GM21381 (cell line): ENCODE results near the gene ULK1.

ENCODE experiments used
- ATAC-seq: cut with Tn5 transposase; IDR thresholded peaks from one replicate; pipeline ENCODE4 v1.9.1; 2021; ENCODE audit warnings: mild to moderate bottlenecking, moderate library complexity; ENCODE audit not compliant: unreplicated experiment

Gene ULK1

DNA sequence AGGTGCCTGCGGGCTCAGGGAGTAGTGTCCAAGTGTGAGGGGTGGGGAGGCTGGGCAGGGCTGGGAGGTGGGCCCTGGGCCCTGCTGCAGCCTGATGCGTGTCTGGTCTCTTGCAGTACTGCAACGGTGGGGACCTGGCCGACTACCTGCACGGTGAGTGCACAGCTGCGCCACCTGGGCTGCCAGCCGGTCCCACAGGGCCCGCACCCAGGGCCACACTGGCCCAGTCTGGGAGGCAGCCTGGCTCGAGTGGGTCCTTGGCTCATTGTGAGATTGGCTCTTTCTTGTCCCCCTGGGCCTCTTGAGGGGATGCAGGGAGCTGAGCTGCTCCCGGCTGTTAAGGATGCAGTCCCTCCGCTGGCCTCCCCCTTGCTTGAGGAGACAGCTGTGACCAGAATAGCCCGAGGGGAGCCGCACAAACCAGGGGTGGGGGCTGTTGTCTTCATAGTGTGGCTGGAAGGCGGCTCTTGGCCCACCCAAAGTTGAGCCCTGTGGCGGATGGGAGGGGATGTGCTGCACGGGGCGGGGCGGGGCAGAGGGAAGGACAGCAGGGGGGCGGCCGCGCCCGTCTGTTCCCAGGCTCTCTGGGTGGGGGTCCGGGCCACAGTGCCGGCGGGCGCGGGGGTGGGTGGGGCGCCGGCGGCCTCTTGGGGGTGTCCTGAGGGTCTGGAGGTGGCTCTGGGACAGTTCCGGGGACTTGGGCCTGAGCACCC, 13.1 kb downstream of the ULK1 start:
- no peak for ATAC-seq

DNA sequence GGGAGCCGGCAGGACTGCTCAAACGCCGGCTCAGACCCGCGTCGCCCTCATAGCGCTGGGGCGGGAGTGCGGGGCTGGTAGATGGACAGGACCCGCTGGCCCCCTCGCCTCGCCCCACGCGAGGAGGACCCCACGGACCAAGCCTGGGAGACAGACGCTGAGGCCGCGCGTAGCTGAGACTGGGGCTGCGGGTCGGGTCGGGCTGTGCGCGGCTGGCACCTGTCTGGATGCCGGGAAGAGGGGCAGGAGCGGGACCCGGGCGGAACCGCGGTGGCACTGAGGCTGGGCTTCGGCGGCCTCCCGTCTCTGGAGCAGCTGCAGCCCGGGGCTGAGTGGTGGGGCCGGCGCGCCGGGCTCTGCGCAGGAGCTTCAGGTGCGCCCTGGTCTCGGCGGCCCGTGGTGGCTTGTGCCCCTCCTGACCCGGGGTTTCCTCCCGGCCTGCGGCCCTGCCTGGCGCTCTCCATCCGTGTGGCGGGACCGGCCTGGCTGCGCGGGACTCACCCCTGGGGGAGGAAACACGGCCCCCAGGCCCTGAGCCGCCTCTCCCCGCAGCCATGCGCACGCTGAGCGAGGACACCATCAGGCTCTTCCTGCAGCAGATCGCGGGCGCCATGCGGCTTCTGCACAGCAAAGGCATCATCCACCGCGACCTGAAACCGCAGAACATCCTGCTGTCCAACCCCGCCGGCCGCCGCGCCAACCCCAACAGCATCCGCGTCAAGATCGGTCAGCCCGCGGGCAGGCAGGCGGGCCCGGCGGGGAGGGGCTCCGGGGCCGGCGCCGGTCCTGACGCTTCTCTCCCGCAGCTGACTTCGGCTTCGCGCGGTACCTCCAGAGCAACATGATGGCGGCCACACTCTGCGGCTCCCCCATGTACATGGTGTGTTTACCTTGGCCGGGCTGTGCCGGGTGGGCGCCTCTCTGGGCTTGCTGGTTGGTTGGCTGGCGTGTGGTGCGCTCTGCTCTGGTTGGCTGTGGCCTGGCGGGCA, 14.0 kb downstream of the ULK1 start:
- no peak for ATAC-seq

DNA sequence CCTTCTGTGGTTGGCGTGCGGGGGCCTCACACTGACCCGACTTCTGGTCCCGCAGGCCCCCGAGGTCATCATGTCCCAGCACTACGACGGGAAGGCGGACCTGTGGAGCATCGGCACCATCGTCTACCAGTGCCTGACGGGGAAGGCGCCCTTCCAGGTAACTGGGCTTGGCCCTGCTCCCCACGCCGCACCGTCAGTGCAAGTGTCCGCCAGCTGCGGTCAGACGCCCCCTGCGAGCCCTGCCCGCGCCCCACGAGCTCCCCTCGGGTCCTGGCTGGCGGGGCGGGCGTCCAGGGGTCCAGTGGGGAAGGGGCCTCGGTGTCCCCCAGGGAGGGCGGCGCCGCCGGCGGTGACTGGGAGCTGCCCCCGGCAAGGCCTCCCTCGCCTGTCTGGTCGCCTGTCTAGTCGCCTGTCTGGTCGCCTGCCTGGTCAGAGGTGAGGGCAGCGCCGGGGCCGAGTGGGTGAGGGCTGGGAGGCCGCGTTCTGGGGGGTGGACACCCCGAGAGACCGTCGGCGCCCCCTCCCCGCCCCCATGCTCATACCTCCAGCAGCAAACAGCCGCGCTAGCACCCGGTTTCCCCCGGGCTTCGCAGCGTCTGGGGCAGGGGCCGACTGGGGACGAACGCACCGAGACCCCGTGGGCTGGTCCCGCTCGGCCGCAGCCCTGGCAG, 14.8 kb downstream of the ULK1 start:
- ATAC-seq, result no peak

DNA sequence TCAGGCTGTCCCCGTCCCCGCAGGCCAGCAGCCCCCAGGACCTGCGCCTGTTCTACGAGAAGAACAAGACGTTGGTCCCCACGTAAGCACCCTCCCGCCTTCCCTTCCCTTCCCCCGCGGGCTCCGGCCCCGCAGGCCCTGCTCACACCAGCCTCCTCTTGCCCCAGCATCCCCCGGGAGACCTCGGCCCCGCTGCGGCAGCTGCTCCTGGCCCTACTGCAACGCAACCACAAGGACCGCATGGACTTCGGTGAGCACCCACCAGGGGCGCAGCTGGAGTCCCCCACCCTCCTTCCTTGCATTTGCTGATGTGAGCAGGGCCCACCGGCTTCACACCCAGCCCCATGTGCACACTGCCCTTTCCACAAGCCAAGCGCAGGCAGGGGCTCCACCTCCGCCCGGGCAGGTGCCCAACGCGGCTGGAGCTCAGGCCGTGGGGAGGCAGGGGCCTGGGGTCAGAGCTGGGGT, 15.4 kb downstream of the ULK1 start:
- no peak for ATAC-seq

DNA sequence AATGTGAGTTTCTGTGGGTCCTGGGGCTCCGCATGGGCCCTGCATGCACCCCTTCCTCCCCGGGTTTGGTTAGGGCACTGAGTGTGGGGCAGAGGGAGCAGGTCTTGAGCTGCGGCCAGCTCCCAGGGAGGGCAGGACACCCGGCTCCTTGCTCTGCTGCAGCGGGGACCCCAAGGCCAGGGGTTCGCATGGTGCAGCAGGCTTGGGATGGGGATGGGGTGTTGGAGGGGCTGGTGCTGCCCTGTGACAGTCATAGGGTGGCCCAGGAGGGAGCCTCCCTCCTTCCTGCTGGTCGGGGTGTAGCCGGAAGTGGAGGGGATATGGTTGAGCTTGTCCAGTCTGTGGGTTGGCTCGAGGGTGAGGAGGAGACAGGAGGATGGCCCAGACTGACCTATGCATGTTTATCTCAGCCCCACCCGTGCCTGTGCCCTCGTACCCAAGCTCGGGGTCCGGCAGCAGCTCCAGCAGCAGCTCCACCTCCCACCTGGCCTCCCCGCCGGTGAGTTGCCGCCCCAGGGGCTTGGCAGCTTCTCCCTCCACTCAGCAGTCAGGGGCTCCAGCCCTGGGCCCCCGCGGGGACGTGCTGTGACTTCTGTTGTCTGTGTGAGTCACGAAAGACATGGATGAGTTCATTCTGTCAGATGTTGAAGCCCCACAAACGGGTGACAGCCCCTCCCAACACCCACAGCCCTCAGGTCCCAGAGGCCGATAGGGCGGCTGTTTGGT, 16.0 kb downstream of the ULK1 start:
- no peak for ATAC-seq

DNA sequence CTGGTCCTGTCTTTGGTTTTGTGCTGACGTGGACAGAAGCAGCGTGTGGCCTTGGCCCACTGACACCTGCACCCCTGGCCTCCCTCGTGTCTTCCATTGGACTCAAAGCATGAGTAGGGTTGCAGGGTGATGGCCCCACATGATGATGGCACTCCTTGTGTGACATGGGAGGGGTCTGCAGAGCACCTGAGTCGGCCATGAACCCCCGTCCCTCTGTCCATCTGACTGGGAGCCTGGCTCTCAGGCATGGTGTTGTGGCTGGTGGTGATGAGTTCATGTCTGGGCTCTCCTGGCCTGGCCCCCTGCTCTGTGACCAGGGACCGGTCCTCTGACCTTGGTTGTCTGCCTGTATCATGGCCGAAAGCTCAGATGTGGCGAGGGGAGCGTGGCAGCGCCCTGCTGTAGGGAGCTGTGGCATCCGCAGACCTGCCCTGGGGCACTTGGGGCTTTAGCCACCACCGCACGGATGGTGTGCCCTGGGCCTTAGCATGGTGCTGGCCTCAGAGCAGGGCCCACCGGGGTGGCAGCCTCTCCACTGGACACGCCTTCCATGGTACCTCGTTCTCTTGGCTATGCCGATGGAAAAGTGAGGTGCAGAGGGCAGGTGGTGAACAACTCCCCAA, 16.7 kb downstream of the ULK1 start:
- ATAC-seq, result no peak

DNA sequence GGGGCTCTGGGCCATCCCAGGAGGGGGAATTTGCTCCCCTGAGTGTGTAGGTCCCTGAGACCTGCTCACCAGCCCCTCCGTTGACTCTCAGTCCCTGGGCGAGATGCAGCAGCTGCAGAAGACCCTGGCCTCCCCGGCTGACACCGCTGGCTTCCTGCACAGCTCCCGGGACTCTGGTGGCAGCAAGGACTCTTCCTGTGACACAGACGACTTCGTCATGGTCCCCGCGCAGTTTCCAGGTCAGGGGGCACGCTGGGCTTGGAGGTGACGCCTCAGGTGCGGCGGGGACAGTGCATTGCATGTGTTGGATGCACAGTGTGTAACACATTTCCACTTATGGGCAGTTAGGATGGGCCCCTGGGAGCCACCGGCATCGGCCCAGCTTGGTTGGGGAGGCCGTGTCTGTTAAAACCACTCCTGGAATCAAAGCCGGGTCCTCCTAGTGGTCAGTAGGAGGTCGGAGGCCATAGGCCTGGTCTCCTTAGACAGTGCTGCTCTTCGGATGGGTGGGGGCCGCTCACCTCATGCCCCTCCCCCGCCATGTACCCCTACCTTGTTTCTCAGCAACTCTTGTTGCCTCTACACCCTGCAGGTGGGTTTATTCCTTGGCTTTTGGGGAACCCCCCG, 17.5 kb downstream of the ULK1 start:
- ATAC-seq, result no peak

DNA sequence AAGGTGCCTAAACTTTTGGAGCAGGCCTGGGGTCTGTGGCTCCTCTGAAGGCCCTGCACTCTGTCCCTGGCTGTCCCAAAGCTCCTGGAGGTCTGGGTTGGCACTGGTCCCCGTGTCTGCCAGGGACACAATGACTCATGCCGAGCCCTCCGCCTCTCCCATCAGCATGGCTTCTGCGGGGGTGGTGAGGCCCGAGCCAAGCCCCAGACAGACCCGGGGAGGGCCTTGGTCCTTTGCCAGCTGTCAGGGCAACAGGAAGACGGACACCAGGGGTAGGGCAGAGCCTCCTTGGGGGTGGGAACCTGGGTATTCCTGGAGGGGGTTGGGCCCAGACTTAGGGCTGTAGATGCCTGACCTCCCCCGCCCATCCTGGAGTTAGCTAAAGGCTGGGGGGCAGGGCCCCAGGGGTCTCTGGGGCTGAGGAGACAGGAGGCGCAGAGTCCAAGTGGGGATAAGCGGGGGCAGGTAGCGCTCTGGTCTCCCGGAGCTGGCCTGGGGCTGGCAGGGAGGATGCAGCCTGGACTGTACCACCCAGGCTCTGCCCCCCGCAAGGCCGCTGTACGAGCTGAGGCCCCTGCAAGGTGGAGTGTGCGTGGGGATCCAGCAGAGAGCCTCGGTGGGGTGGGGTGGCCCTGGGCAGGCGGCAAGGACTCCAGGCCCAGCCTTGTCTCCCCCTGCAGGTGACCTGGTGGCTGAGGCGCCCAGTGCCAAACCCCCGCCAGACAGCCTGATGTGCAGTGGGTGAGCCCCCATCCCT, 18.3 kb downstream of the ULK1 start:
- ATAC-seq, result no peak

DNA sequence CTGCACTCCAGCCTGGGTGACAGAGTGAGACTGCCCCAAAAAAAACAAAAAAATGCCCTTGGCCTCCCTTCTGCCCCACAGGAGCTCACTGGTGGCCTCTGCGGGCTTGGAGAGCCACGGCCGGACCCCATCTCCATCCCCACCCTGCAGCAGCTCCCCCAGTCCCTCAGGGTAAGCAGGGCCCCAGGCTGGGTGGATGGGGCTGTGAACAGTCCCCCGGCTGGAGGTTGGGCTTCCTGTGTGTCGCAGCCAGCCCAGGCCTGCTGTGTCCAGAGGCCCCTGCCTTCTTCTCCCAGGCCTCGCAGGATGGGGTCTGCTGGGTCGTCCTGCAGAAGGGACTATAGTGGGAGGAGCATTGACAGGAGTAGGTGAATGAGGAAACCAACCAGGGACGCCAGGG, 19.2 kb downstream of the ULK1 start:
- ATAC-seq, result no peak

DNA sequence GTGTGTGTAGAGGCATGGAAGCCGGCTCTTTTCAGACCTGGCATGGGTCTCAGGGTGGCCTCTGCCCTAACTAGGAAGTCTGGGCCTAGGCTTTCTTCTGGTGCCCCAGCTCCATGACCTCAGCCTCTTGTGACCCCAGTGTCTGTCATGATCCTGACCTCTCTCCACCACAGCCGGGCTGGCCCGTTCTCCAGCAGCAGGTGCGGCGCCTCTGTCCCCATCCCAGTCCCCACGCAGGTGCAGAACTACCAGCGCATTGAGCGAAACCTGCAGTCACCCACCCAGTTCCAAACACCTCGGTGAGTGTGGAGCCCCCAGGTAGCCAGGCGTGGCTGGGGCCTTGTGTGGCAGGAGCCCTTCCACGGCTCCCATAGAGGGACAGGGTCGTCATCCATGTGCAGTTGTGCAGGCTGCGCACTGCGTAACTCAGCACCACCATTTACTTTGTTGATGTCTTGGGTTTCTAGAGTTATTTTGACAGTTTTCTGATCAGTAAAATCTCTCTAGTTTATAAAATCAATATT, 19.8 kb downstream of the ULK1 start:
- ATAC-seq, result no peak

DNA sequence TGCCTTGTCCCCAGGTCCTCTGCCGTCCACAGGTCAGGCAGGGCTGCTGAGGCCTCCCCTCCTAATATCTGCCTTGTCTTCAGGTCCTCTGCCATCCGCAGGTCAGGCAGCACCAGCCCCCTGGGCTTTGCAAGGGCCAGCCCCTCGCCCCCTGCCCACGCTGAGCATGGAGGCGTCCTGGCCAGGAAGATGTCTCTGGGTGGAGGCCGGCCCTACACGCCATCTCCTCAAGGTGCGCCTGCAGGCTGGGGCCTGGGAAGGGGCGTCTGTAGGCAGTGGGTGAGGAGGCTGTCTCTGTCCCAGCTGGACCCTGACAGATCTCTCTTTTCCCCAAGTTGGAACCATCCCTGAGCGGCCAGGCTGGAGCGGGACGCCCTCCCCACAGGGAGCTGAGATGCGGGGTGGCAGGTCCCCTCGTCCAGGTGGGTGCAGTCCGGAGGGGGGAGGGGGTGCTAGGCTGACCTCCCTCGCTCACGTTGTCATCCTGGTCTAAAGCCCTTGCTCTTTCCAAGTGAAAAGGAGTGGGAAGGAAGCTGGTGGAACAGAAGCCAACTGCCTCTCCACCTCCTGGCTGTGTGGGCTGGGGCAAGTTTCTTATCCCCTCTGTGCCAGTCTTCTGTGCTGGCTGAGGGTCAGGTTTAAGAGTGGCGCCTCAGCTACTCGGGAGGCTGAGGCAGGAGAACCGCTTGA, 20.7 kb downstream of the ULK1 start:
- no peak for ATAC-seq

DNA sequence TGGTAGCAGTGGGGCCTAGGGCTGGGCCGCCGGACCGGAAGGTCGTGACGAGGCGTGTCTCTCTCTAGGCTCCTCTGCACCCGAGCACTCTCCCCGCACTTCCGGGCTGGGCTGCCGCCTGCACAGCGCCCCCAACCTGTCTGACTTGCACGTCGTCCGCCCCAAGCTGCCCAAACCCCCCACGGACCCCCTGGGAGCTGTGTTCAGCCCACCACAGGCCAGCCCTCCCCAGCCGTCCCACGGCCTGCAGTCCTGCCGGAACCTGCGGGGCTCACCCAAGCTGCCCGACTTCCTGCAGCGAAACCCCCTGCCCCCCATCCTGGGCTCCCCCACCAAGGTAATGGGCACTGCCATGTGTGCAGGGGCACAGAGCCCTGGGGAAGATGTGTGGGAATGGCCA, 21.4 kb downstream of the ULK1 start:
- no peak for ATAC-seq

DNA sequence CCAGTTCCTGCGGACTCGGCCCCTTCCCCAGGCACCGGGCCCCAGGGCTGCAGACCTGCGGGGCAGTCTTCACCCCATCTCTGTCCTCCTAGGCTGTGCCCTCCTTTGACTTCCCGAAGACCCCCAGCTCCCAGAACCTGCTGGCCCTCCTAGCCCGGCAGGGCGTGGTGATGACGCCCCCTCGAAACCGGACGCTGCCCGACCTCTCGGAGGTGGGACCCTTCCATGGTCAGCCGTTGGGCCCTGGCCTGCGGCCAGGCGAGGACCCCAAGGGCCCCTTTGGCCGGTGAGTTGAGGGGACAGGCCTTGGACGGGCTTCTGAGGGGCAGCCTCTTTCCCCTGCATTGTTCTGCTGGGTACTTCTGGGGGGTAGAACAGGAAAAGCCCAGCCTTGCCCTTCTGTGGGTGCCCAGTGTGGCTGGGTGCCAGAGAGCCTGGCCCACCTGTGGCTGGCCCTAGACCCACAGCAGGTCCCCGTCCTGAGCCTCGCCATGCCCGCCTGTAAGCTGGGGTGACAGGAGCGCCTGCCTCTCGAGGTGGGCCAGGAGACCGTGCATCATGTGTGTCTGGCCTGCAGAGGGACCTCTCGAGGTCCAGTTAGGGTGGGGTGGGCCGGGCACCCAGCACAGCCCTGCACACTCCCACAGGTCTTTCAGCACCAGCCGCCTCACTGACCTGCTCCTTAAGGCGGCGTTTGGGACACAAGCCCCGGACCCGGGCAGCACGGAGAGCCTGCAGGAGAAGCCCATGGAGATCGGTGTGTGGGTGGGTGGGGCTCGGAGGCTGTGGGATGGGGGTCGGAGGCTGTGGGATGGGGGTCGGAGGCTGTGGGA, 22.1 kb downstream of the ULK1 start:
- ATAC-seq, result no peak

DNA sequence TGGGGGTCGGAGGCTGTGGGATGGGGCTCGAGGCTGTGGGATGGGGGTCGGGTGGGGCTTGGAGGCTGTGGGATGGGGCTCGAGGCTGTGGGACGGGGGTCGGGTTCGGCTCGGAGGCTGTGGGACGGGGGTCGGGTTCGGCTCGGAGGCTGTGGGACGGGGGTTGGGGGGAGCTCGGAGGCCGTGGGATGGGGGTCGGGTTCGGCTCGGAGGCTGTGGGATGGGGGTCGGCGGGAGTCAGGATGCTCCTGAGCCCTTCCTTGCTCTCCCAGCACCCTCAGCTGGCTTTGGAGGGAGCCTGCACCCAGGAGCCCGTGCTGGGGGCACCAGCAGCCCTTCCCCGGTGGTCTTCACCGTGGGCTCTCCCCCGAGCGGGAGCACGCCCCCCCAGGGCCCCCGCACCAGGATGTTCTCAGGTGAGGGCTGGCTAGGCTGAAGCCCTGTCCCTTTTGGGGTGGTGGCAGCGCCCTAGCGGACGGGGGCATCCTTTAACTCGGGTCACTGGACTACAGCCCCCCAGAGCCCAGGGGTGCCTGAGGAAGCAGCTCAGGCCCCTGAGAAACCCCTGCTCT, 22.8 kb downstream of the ULK1 start:
- no peak for ATAC-seq

DNA sequence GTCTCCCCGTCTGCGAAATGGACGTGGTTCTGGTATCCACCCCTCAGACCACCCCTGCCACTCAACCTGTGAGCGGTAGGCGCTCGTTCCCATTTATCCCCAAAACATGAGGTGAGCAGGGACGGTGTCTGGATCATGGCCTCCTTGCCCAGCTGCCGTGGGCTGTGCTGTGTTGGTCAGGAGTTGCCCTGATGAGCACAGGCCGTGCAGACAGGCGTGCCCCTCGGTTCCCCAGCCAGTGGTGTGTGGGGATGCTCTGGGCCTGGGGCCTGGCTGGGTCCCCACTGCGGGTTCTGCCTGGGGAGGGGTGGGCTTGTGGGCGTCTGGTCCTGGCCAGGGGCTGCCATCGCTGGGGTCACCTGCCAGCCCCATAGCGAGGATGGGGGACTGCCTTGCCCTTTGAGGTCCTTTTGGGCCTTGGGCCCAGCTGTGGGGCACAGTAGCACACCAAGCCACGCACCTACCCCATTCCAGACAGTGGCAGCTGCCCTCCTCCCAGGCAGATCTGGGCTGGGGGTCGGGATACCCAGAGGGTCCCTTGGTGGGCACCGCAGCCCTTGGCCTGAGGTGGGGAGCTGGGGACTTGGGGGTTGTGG, 23.4 kb downstream of the ULK1 start:
- ATAC-seq, result no peak

DNA sequence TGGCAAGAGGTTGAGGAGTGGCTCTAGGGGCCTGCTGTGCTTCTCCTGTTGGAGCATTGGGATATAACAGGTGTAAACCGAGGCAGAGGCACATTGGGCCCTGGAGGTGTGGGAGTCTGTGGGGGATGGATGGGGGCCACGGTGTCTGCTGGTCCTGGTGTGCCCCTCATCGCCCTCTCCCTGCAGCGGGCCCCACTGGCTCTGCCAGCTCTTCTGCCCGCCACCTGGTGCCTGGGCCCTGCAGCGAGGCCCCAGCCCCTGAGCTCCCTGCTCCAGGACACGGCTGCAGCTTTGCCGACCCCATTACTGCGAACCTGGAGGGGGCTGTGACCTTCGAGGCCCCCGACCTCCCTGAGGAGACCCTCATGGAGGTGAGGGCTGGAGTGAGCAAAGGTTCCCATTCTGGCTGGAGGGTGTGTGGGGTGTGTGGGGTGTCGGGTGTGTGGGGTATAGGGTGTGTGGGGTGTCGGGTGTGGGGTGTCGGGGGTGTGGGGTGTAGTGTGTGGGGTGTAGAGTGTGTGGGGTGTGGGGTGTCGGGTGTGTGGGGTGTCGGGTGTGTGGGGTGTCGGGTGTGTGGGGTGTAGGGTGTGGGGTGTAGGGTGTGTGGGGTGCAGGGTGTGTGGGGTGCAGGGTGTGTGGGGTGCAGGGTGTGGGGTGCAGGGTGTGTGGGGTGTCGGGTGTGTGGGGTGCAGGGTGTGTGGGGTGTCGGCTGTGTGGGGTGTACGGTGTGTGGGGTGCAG, 24.1 kb downstream of the ULK1 start:
- ATAC-seq, result no peak
